HG03025 (cell line): ENCODE results near the gene LRIT2.
"Not testable (repeated sequence)": the region's sequence is repeated elsewhere in the genome, so short reads cannot be mapped to it uniquely, and the experiment has no call there.

Experiments
- ATAC-seq: cut with Tn5 transposase; IDR thresholded peaks from one replicate; pipeline ENCODE4 v1.9.1; 2021; ENCODE audit warnings: mild to moderate bottlenecking, moderate library complexity; ENCODE audit not compliant: unreplicated experiment, low FRiP score

LRIT2 gene

GRCh38 chr10:84188815-84189214, 36.5 kb downstream of the LRIT2 start:
- no peak for ATAC-seq

DNA sequence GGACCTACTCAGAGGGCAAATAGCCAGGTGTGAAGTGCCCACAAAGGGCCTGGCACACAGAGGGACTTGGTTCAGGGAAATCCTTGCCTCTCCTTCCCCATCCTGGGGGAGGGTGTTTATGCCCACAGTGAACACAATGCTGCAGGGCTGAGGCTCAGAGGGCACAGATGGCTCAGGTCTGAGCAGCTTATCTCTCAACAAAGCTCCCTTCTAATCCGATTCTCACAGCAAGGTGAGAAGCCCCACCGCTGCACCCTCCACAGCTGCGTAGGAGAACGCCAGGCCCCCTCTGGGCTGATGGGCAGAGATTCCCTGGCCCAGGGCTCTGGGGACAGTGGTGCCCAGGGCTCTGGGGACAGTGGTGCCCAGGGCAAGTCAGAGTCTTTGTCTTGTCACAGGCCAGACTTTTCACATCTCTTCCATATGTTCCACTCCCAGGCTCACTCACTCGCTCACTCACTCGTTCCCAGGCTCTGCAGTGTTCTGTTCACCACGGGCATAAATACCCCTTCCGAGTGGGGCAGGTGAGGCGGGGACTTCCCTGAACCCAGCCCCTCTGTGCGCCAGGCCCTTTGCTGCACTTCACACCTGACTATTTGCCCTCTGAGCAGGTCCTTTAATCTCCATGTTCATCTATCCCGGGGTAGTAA, 39.7 kb downstream of the LRIT2 start:
- ATAC-seq: no peak

- ATAC-seq: no peak
Observed at GRCh38 chr10:84184517-84184916, 40.8 kb downstream of the LRIT2 start.

DNA sequence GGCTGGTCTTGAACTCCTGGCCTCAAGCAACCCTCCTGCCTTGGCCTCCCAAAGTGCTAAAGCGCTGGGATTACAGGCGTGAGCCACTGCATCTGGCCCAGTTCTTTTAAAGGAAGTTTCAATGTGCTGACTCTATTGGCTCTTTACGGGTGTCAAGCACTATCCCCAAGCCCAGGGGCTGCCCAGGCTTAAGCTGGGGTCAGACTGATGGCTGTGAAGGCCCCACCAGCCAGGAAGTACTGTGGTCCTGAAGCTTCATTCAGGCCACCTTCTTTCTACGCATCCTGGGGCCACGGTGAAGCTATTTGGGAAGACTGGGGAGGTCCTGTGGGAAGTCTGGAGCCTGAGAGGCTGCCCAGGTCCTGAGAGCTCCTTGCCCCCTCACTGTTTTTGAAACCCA, 43.7 kb downstream of the LRIT2 start:
- ATAC-seq: no peak

DNA sequence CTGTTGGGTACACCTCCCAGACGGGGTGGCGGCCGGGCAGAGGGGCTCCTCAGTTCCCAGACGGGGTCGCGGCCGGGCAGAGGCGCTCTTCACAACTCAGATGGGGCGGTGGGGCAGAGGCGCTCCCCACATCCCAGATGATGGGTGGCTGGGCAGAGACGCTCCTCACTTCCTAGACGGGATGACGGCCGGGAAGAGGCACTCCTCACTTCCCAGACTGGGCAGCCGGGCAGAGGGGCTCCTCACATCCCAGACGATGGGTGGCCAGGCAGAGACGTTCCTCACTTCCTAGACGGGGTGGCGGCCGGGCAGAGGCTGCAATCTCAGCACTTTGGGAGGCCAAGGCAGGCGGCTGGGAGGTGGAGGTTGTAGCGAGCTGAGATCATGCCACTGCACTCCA, 45.0 kb downstream of the LRIT2 start:
- ATAC-seq: not testable (repeated sequence)

DNA sequence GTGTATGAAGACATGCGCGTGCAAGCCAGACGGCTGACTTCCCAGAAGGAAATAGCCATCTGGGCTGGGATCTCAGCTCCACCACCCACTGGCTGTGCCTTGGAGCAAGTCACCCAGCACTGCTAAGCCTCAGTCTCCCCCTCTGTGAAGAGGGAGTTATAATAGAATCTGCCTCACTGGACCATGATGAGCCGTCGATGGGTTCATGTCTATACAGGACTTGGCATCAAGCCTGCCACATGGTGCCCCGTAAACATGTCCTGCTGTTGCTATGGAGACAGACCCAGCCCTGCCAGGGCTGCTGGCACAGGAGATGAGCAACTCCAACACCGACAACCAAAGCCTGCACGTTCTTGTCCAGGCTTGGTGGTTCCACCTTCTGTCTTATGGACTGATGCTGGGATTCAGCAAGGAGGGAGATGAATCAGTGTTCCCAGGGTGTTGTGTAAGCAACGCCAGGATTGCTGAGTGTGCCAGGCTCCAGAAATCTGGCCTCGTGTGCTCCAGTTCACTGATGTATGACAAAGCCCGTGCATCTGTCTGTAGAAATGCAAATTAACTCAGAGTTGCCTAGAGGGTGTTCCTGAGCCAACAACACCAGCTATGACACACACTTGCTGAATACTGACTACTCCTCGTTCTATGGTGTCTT, 46.2 kb downstream of the LRIT2 start:
- ATAC-seq: peak; percentile 91

- no peak for ATAC-seq
Observed at GRCh38 chr10:84178160-84178609, 47.2 kb downstream of the LRIT2 start.

- peak; percentile 38 for ATAC-seq
Observed at GRCh38 chr10:84177541-84178141, 47.7 kb downstream of the LRIT2 start.

- no peak for ATAC-seq
Observed at GRCh38 chr10:84176836-84177474, 48.4 kb downstream of the LRIT2 start.

DNA sequence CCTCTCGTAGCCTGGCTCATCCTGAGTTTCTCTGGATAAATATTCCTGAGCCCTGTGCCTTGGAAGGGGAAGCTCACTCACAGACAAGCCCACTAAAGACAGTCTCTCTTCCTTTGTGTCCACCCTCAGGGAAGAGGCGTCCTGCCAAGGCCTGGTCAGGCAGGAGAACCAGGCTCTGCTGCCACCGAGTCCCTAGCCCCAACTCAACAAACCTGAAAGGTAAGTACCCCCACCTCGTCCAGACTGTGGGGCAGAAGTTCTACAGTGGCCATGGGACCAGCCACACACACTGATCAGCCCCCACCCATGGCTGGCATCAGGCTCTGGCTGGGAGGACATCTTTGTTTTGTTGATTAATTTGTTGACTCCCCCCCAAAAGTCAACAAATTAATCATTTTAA, 49.0 kb downstream of the LRIT2 start:
- no peak for ATAC-seq

DNA sequence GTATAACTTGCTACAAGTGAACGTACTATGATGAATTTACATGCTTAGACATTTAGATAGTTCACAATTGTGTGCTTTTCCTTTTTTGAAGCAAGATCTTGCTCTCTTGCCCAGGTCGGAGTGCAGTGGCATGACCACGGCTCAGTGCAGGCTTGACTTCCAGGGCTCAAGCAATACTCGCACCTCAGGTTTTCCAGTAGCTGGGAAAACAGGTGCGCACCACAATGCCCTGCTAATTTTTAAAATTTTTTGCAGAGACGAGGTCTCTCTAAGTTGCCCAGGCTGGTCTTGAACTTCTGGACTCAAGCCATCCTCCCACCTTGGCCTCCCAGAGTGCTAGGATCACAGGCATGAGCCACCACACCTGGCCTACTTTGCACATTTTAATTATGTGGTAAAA, 49.9 kb downstream of the LRIT2 start:
- ATAC-seq: no peak

DNA sequence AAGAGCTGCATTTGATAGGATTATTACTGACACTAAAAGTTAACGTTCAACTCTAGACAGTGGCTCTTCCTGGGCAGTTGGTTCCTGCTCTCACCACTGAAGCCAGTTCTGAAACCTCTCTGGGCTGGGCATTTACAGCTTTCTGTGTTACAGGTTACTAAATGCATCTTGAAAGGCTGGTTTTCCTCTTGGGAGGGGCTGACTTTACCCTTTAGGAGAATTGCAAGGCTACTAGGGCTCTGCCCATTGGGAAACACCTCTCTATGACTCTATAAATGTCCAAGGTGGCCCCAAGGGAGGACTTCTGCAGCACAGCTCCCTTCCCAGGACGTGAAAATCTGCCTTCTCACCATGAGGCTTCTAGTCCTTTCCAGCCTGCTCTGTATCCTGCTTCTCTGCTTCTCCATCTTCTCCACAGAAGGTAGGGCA, 51.8 kb downstream of the LRIT2 start, which contains the start of gene GPR15LG:
Gene GPR15LG, plus strand, starts transcription at position 301 of the 429 bp plus-strand sequence. Its CDS starts 51 bp downstream, at position 352.
- ATAC-seq: no peak

DNA sequence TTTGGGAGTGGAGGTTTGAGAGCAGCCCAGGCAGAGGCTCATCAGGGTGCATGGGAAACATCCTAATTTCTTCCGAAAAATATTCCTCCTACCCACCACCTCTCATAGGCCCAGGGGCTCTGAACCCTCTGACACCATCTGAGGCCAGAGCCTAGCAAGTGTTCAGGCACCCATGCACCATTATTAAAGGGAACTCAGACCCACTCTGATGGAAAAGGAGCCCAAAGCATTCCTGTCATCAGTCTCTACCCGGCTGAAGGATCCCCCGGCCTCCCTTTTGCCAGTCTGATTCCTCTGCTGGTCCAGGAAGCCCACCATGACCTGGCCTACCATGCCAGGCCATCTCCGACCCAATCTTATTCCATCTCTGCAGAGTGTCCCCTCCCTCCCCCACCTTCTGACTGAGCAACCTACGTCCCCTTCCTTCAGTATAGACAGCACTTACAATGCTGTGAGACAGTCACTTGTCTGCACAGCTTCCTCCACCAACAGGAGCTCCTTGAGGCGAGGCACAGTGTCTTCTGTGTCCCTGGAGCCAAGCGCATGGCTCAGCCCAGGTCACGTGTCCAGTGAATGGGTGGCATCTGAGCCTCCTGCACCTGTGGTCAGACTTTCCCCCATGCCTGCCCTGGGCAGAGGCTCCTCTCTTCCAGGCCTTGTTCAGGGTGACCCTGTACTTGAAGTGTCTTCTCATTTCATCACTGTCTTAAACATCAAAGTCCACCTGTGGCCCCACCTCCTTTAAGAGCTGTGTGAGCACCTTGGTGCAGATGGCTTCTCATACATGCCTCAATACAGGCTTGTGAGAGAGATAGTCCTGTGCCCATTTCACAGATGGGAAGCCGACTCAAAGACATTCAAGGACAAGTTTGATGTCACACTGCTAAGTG, 52.6 kb downstream of the LRIT2 start:
- ATAC-seq: peak; percentile 60

DNA sequence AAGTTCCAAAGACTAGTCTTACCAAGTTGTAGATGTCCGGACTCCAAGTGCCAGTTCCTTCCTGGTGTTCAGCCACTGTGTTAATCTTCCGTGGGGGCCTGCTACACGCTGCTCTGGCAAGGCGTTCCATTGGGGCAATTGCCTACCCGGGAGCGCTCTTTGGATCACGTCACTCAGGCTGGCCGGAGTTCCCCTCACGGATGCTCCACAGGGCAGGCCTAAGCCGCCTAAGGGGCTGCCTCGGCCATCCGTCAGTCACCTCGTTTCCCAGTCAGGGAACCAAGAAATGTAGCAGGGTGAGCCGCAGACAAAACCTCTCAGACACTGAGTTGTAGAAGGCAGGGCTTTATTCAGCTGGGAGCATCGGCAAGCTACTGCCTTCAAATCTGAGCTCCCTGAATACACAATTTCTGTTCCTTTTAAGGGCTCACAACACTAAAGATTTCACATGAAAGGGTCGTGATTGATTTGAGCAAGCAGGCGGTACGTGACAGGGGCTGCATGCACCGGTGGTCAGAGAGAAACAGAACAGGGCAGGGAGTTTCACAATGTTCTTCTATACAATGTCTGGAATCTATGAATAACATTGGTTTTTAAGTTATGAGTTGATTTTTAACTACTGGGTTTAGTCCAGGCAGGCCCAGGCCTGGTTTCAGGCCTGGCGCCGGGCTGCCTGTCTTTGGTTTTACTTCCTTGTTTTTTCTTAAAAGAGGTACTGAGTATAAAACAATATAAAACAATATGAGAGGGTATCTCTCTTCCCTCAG, 53.5 kb downstream of the LRIT2 start:
- peak; percentile 26 for ATAC-seq

DNA sequence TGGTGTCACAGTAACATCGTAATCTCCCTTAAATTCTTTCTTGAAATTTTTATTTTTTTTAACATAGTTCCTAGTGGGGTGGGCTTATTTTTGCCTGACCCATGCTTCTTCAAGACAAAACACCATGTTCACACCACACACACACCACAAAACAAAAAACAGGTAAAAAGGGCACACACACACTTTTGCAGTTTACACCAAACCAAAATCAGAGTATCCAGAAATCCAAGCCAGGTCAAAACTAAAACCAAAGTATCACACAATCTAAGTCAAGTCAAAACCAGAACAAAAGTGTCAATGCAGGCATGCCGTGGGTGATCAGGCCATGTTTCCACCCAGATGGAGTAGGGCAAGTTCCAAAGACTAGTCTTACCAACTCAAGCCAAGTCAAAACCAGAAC, 54.1 kb downstream of the LRIT2 start:
- ATAC-seq: not testable (repeated sequence)
